ENCODE measurements around the gene MAGEB3. TPM values are rescaled to one million over a fixed set of nuclear protein-coding genes. Genes with fewer than 3 reads are reported as not detected.

The MAGEB3 gene, protein sequence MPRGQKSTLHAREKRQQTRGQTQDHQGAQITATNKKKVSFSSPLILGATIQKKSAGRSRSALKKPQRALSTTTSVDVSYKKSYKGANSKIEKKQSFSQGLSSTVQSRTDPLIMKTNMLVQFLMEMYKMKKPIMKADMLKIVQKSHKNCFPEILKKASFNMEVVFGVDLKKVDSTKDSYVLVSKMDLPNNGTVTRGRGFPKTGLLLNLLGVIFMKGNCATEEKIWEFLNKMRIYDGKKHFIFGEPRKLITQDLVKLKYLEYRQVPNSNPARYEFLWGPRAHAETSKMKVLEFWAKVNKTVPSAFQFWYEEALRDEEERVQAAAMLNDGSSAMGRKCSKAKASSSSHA
- total RNA-seq, result not detected in 2 replicates

GRCh38 chrX:30230395-30230794 lies at the start of gene MAGEB3:
TSS of gene MAGEB3 (plus strand) at chrX:30230657. CDS start at chrX:30235925, 5,268 bp downstream.

DNA sequence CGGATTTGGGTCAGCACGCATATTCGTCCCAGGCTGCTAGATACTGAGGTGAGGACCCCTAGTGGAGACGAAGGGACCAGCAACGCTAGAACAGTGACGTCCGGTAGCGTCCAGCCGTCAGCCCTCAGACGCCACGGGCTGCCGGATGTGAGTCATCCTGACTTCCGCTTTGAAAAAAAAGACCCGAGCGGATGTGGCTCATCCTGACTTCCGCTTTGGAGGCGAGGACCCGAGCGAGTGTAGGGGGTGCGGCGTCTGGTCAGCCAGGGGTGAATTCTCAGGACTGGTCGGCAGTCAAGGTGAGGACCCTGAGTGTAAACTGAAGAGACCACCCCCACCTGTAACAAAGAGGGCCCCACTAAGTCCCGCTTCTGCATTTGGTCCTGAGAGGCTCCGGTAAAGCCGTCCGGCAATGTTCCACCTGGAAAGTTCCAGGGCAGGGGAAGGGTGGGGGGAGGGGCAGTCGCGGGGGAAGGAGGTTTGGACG lies 15.1 kb upstream of the MAGEB3 start, which contains the start of gene MAGEB2:
MAGEB2 (plus strand) TSS at position 207 of the 487 bp plus-strand sequence. CDS start 3,018 bp downstream, outside the sequence.

DNA sequence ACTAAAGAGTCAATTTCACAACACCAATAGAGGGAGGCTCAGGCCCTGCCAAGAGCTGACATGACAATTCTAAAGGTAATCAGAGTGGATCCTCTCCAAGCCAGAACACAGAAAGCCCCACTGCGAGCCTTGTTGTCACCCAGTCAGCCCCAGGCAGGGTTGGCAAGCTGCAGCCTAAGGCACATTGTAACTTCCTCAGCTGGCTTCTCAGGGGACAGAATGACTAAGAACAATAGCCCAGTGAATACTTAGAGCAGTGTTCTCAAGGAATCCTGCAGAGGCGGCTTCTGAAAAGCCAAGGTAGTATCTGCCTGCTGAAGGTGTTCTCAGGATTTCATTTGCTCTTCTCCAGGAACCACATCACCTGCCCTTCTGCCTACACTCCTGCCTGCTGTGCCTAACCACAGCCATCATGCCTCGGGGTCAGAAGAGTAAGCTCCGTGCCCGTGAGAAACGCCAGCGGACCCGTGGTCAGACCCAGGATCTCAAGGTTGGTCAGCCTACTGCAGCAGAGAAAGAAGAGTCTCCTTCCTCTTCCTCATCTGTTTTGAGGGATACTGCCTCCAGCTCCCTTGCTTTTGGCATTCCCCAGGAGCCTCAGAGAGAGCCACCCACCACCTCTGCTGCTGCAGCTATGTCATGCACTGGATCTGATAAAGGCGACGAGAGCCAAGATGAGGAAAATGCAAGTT lies 11.4 kb downstream of the MAGEB3 start, which contains the start of gene MAGEB4:
MAGEB4 (plus strand) TSS at position 277 of the 692 bp plus-strand sequence; CDS start at position 413, 136 bp downstream.

DNA sequence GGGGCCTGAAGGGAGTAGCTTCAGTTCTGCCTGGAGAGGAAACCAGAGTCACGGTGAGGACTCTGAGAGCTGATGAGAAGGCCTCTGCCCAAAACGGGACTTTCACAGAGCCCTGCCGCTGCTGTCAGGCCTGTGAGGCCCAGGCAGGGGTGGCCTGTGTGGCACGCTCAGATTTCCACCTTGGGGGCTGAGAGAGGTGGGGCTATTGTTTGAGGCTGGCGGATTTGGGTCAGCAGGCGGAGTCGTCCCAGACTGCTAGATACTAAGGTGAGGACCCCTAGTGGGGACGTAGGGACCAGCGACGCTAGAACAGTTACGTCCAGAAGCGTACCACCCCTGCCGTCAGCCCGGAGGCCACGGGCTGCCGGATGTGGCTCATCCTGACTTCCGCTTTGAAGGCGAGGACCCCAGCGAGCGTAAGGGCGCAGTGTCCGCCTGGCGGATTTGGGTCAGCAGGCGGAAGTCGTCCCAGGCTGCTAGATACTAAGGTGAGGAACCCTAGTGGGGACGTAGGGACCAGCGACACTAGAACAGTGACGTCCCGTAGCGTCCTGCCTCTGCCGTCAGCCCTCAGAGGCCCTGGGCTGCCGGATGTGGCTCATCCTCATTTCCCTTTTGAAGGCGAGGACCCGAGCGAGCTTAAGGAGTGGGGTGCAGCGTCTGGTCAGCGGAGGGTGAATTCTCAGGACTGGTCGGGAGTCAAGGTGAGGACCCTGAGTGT lies 16.5 kb downstream of the MAGEB3 start, which contains the start of gene MAGEB1:
MAGEB1 (plus strand) TSS at position 378 of the 721 bp plus-strand sequence. CDS start 3,348 bp downstream, outside the sequence.

Other genes starting within 250 kb of the MAGEB3 start
- gene MAGEB2, start 15.1 kb upstream of the MAGEB3 start, total RNA-seq, result not detected in 2 replicates
- gene MAGEB4, start 11.3 kb downstream of the MAGEB3 start, total RNA-seq, result not detected in 2 replicates
- gene MAGEB1, start 16.5 kb downstream of the MAGEB3 start, total RNA-seq, result not detected in 2 replicates
- gene NR0B1, start 78.7 kb downstream of the MAGEB3 start, total RNA-seq, result not detected in 2 replicates

Data from mammary microvascular endothelial cell (primary cell).